Bone marrow (tissue), 2 donors: ENCODE measurements around the gene SMAP1.
"Not testable (repeated sequence)": the region's sequence is repeated elsewhere in the genome, so short reads cannot be mapped to it uniquely, and the experiment has no call there.

Experiments used
- DNase-seq, 2 donors: peaks; one replicate each; lab custom pipeline; 2025; lab: John Stamatoyannopoulos, UW

SMAP1 gene

DNA sequence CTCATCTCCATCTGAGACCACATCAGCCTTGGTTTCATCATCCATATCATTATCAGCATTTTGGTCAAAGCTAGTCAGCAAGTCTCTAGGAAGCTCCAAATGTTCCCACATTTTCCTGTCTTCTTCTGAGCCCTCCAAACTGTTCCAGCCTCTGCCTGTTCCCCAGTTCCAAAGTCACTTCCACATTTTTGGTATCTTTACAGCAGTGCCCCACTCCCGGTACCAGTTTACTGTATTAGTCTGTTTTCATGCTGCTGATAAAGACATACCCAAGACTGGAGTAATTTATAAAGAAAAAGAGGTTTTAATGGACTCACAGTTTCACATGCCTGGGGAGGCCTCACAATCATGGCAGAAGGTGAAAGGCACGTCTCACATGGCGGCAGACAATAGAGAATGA, 74.8 kb downstream of the SMAP1 start:
- DNase-seq: not testable (repeated sequence)

DNA sequence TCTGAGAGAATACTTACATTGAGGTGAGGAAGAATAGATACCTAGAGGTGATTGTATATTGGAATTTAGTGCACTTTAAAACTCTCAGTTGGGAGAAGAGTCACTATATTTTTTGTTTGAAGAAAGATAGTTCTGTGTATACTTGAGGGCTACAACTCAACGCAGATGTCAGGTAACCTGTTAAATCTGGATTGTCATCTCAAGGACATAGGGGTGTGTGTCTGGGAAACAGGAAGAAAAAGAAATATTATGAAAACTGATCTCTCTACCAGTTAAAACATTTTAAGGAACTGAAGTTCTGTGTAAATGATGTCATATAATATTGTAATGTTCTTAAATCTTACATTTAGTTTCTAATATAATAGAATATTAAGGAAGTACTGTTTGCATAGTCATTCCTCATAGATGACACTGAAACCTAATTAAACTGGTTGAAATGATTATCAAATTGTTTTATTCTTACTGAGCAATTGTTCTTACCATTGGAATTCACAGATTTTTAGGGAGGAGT, 86.2 kb downstream of the SMAP1 start:
- DNase-seq: no peak

GRCh38 chr6:70758883-70759282, 91.2 kb downstream of the SMAP1 start:
- DNase-seq: no peak

DNA sequence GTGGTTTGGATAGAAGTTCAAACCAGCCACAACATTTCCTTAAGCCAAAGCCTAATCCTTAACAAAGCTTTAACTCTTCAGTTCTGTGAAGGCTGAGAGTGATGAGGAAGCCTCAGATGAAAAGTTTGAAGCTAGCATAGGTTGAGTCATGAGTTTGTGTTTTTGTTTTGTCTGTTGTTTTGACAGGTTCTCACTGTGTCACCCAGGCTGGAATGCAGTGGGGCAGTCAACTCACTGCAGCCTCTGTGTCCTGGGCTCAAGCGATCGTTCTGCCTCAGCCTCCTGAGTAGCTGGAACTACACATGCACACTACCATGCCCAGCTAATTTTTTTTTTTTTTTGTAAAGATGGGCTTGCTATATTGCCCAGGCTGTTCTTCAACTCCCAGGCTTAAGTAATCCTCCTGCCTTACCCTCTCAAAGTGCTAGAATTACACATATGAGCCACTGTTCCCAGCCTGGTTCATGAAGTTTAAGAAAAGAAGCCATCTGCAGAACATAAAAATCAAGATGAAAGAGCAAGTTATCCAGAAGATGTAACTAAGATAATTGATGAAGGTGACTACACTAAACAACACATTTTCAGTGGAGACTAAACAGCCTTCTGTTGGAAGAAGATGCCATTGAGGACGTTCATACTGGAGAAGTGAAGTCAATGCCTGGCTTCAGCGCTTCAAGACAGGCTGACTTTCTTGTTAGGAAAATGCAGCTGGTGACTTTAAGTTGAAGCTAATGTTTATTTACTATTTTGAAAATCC, 96.2 kb downstream of the SMAP1 start:
- no peak for DNase-seq

DNA sequence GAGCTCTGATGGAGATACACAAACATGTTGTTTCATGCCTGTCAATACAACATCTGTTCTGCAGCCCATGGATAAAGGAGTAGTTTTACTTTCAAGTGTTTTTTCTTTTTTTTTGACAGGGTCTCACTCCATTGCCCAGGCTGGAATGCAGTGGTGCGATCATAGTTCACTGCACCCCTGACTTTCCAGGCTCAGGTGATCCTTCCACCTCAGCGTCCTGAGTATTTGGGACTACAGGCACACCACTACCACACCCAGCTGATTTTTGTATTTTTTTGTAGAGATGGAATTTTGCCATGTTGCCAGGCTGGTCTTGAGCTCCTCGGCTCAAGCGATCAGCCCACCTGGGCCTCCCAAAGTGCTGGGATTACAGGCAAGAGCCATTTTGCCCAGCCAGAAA, 97.0 kb downstream of the SMAP1 start:
- DNase-seq: no peak

GRCh38 chr6:70771351-70771750, 103.7 kb downstream of the SMAP1 start:
- DNase-seq: not testable (repeated sequence)

GRCh38 chr6:70779934-70780333, 112.3 kb downstream of the SMAP1 start:
- no peak for DNase-seq

DNA sequence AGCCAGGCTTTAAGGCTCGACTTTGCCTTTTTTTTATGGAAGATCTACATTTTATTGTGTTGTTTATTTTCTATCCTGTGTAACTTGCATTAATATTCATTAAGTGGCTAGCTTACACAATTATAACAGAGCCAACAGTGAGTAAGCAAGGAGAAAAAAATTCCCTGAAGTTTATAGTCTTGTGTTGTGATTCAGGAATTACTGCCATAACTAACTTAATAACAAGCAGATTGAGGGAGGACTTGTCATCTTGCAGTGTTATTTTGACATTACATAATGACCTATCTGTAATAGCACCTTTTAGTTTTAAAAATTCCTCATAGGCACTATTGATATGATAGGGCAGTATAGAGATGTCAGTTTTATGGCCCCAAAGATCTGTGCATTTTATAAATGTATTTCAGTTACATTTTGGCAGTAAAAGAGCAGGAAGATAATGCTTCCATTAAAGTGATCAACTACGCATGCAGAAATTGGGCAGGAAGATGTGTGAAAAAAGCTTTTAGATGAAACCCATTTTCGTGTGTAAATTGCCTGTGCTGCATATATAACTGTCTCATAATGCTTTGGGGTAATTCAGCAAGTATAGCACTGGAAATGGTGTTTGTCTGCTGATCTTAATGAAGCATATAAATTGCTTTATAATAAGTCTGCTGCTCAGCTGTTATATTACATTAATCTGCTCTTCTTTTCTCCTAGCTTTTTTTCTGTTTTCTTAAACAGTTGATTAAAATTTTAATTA, 123.0 kb downstream of the SMAP1 start:
- no peak for DNase-seq

- no peak for DNase-seq
Observed at GRCh38 chr6:70797625-70798024, 129.9 kb downstream of the SMAP1 start.

DNA sequence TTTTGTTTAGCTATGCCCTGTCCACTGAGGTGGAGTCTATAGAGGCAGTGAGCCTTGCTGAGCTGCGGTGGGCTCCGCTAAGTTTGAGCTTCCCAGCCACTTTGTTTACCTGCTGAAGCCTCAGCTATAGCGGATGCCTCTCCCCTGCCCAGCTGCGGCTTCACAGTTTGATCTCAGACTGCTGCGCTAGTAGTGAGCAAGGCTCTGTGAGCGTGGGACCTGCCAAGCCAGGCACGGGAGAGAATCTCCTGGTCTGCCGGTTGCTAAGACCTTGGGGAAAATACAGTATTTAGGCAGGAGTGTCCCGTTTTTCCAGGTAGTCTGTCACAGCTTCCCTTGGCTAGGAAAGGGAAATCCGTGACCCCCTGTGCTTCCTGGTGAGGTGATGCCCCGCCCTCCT, 138.4 kb downstream of the SMAP1 start:
- no peak for DNase-seq

DNA sequence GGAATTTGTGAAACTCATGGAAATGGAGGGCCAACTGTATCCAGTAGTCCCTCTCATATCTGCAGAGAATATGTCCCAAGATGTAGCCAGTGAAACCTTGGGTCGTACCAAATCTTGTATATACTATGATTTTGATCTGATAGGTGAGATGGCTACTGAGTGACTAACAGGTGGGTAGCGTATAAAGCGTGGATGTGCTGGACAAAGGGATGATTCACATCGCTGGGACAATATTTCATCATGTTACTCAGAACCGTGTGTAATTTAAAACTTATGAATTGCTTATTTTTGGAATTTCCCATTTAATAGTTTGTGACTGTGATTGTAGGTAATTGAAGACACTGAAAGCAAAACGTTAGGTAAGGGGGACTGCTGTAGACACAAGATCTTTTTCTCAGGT, 144.1 kb downstream of the SMAP1 start:
- DNase-seq: no peak

DNA sequence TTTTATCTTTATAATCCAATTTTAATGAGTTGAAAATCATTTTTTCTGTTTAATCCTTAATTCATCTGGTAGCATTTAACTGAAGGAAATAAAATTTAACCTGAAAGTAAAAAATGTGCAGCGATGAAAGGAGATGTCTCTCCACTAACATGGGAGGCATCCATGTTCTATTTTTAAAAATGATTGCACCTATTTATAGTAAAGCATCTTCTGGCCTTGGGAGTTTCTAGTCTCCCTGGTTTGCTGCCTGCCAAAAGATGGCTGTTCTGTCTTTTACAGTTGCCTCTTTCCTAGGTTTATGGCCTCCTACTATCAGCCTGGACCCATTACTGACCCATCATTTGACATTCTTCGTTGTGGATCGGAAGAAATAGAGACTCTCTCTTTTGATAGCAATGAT, 146.2 kb downstream of the SMAP1 start:
- DNase-seq: no peak

GRCh38 chr6:70819646-70820045, 152.0 kb downstream of the SMAP1 start:
- no peak for DNase-seq

DNA sequence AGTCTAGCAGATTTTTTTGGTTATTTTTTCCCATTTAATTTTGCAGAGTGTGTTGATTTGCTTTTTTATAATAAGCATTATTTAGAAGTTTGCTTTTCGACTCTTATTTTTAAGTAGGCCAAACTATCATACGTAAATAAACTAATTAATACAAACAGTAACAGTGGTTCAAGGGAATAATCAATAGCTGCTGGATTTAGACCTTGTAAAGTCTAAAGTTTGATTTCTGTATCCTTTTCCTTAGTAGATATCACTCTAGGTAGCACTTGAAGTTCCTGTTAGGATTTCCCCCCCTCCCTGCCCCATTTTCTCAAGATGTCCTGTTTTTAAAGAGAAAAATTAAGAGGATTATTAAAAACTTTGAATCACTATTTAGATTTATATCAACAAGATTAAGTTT, 153.1 kb downstream of the SMAP1 start:
- no peak for DNase-seq

DNA sequence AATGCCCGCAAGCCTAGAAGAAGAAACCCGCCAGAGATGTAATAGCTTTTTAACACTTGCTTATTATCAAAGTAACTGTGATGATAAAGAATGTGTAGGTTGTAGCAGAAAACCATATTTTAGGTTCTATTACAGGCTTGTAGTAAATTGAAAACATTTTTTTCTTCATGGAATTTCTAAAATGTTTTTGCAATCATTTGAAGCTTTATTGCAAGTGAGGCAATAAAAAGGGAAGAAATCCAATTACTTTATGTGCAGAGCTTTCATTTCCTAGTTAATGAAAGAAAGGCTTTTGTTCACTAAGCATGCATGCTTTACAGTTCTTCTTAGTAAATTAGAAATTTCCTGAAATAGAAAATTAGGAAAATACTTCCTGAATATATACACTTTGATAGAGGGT, 154.1 kb downstream of the SMAP1 start:
- no peak for DNase-seq

DNA sequence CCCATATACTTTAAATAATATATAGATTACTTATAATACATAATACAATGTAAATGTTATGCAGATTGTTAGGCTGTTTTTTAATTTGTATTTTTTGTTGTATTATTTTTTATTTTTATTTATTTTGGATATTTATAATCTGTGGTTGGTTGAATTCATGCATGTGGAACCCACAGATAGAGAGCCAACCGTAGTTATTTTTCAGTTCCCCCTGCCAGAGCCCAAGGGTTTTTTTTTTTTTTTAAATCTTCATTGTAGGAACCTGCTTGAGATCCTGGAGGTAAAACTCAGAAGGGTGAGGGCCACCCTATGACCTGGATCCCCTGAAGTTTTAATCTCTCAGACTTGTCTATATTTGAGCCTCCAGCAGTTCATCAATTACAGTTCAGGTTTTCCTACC, 156.0 kb downstream of the SMAP1 start:
- no peak for DNase-seq

DNA sequence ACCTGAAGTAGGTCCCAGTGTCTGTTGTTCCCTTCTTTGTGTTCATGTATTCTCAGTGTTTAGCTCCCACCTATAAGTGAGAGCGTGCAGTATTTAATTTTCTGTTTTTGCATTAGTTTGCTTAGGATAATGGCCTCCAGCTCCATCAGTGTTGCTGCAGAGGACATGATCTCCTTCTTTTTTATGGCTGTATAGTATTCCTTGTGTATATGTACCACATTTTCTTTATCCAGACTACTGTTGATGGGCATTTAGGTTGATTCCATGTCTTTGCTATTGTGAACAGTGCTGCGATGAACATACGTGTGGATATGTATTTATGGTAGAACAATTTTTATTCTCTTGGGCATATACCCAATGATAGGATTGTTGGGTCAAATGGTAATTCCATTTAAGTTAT, 163.7 kb downstream of the SMAP1 start:
- DNase-seq: no peak

GRCh38 chr6:70834520-70834919, 166.8 kb downstream of the SMAP1 start:
- no peak for DNase-seq

DNA sequence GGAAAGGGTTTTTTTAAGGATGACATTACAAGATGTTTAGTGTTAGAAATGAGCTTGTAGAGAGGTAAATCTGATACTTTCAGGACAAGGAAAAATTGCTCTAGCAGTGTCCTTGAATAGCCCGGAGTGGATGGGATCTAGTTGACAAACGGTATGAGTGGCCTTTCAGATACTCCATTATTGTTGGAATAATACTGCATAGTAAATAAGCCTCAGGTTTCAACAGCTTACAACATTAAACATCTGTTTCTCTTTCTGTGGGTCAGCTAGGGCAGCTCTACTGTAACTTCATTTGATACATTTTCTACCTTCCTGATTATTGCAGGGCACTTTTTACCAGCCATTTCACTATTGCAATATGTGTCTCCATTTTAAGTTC, 171.2 kb downstream of the SMAP1 start:
- no peak for DNase-seq

GRCh38 chr6:70839286-70840266, 171.9 kb downstream of the SMAP1 start:
- no peak for DNase-seq

DNA sequence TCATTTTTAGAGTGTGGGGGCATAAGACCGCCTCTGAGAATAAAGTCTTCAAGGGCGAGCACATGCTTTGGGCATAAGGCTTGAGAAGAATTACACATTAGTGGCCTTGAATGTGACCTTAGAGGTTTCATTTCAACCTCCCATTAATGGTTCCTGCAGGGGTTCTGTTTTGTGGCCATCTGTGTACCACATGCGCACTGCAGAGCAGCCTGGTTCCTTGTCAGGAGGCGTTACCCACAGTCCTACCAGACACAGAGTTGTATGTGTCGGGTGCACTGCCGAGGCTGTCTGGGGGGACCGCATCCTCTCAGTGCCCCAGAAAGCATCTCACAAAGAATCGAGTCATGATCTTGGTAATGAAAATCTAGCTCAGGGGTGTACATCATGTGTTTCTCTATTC, 173.4 kb downstream of the SMAP1 start:
- DNase-seq: no peak

DNA sequence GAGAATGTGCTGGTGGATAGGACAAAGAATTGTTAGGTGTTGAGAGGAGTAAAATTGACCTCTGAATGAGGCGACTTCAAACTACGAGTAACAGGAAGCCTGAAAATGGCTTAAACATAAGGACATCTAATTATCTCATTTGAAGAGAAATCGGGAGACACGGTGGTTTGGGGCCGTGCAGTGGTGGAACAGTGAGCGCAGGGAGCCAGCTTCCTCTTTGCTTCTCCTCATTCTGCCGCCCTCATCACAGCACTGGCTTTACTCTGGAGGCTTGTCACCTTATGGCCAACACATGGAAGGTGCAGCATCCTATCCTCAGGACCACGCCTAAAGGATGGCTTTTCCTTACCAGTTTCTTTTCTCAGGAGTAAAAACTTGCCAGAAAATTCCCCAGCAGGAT, 174.9 kb downstream of the SMAP1 start:
- DNase-seq: no peak
